Heart left ventricle (tissue), 16 donors: ENCODE results near the gene INPP4A. TPM values are rescaled to one million over a fixed set of nuclear protein-coding genes. Genes with fewer than 3 reads are reported as not detected.

Experiments used
- ATAC-seq, 4 donors: fragments of 200-7000 bp; cut with Tn5 transposase; one replicate each; pipeline ENCODE4 v1.9.1; 2020 to 2022; ENCODE audit warnings: moderate library complexity in 4 of 4, mild to moderate bottlenecking in 3 of 4, moderate number of reproducible peaks in 1 of 4
- DNase-seq, 5 donors: peaks; one replicate each; pipeline ENCODE4 v3.0.0-alpha.2; 2020
- H3K27ac ChIP-seq, 12 donors: fragments of 200-600 bp; sonication (generic) in 4 of 12; one replicate each; pipeline versions ENCODE4 v1.5.0 to v1.8.0; 2016 to 2022; ENCODE audit warnings: mild to moderate bottlenecking in 2 of 12
- H3K27me3 ChIP-seq, 9 donors: fragments of 200-600 bp; sonication (generic) in 2 of 9; one replicate each; pipeline versions ENCODE4 v1.5.1 to v1.8.0; 2016 to 2022; ENCODE audit warnings: mild to moderate bottlenecking in 3 of 9
- H3K36me3 ChIP-seq, 9 donors: fragments of 200-600 bp; sonication (generic) in 2 of 9; one replicate each; pipeline versions ENCODE4 v1.5.0 to v1.8.0; 2018 to 2022; ENCODE audit warnings: mild to moderate bottlenecking in 2 of 9
- H3K4me1 ChIP-seq, 12 donors: fragments of 200-600 bp; sonication (generic) in 4 of 12; one replicate each; pipeline versions ENCODE4 v1.5.0 to v1.8.0; 2016 to 2022; ENCODE audit warnings: mild to moderate bottlenecking in 3 of 12
- H3K4me3 ChIP-seq, 12 donors: fragments of 200-600 bp; sonication (generic) in 4 of 12; one replicate each; pipeline versions ENCODE4 v1.5.0 to v1.8.0; 2017 to 2022; ENCODE audit warnings: mild to moderate bottlenecking in 9 of 12, moderate library complexity in 4 of 12
- H3K9me3 ChIP-seq, 12 donors: fragments of 200-600 bp; sonication (generic) in 4 of 12; one replicate each; pipeline versions ENCODE4 v1.5.0 to v1.8.0; 2016 to 2022; ENCODE audit warnings: mild to moderate bottlenecking in 1 of 12
- POLR2A ChIP-seq, 2 donors: fragments of 450-650 bp; IDR thresholded peaks; one replicate each; pipeline ENCODE4 v1.6.1; 2017; ENCODE audit warnings: antibody characterized with exemption in 2 of 2, mild to moderate bottlenecking in 2 of 2, moderate library complexity in 2 of 2
- WGBS, 4 donors: extraction: QIAGEN DNeasy Blood & Tissue Kit in 2 of 4; methylation state at CpG; one replicate each; pipeline versions ENCODE4 v1.1.5 to v1.1.7; 2013 to 2018; 5-methylcytosine and 5-hydroxymethylcytosine counted together
- intact Hi-C, 10 donors: fragments of 100-400 bp; cut with DNase I; formaldehyde crosslinking; loops; one replicate each; pipeline versions ENCODE4 v1.11.1 to v1.14.2; 2022
- polyA plus RNA-seq, 2 donors: library from polyadenylated mRNA; stranded (reverse); fragments of 200-250 nt; gene quantifications; one replicate each; pipeline ENCODE4 v1.2.3, GENCODE V29; 2013
- total RNA-seq, 9 donors: library from RNA; depleted of rRNA in 2 of 9; stranded (reverse); fragments of >200 nt in 2 of 9; fragmentation: NEBNext Ultra II Directional in 3 of 9; extraction: Animal tissue kit (Norgen Biotek cat#: 25700) in 3 of 9; gene quantifications; one replicate each; pipeline versions ENCODE4 v1.1.0 to v1.2.4, GENCODE V29; 2016 to 2023
- TF ChIP-seq, protein P1 (sequence below), 12 donors: fragments of 200-600 bp; sonication (generic) in 4 of 12; IDR thresholded peaks; one replicate each; pipeline versions ENCODE4 v1.5.0 to v1.8.0; 2018 to 2022; ENCODE audit warnings: antibody characterized with exemption in 12 of 12, mild to moderate bottlenecking in 5 of 12
- donor health status: ischemic (EF 13 %, LVEDD 7.1; RV severe dilation, severe dysfunction).
- donor health status: healthy with polysubstance abuse.
- donor health status: DM: no; HTN: yes; CAD: no.
- donor health status: DM: no; HTN: no; CAD: no.
- donor health status: ischemic (EF 25% LVEDD 6.9; RV normal size, moderate dysfunction).
- donor health status: ischemic (EF 25% LVEDD 5.7; RV mildly dilated, moderate dysfunction).
- donor health status: healthy.
- donor health status: DM: yes; HTN: yes; CAD: no.
- donor health status: ischemic (EF 35%, LVEDD 5.7; RV mildly dilated, moderate dysfunction).
- donor health status: nonischemic (EF 11% LVEDD 7.7; RV severe dilation, severe dysfunction).
- donor health status: DM: yes; HTN: yes; CAD: no.
- donor health status: PGD.
- donor health status: ischemic (EF 29% LVEDD 5.4; RV normal size, mild dysfunction).
- donor health status: nonischemic (EF 23%, LVEDD 6.1; RV moderate dilation, normal function).

Gene INPP4A
- total and polyA plus RNA-seq, 11 donors, result 5.1 to 30.5 (median 20.3) TPM

- intact Hi-C loops, result loop anchor here in 2 of 10 donors (5.0 to 10.0 kb wide), 2 partner anchors 116 to 119 kb away; partner anchors contain the start of gene INPP4A (in 2 of the 2)
- no peak for DNase-seq
- Histone ChIP-seq H3K27me3 (no peaks in the 10 kb centered on the region), H3K4me1 (peaks cover 5 to 77% (median 47%) of the 10 kb centered on the region in 12 donors), H3K4me3 (no peak overlapping the region), H3K36me3 (peaks cover 0 to 87% (median 45%) of the 10 kb centered on the region in 9 donors), H3K27ac (peak overlapping the region in 11 of 12 donors; percentile 22 to 85 (median 74)), H3K9me3 (no peaks in the 10 kb centered on the region)
- TF ChIP-seq POLR2A (IDR thresholded peaks at IDR 0.05), result no peak
- TF ChIP-seq, protein P1, sequence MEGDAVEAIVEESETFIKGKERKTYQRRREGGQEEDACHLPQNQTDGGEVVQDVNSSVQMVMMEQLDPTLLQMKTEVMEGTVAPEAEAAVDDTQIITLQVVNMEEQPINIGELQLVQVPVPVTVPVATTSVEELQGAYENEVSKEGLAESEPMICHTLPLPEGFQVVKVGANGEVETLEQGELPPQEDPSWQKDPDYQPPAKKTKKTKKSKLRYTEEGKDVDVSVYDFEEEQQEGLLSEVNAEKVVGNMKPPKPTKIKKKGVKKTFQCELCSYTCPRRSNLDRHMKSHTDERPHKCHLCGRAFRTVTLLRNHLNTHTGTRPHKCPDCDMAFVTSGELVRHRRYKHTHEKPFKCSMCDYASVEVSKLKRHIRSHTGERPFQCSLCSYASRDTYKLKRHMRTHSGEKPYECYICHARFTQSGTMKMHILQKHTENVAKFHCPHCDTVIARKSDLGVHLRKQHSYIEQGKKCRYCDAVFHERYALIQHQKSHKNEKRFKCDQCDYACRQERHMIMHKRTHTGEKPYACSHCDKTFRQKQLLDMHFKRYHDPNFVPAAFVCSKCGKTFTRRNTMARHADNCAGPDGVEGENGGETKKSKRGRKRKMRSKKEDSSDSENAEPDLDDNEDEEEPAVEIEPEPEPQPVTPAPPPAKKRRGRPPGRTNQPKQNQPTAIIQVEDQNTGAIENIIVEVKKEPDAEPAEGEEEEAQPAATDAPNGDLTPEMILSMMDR (IDR thresholded peaks at IDR 0.05), result no peak
- WGBS, 4 donors, result 86 to 92% (median 90%) methylated on average over 9 of the region's 9 CpGs
- ATAC-seq, result no peak
Observed at GRCh38 chr2:98561018-98561417, 116.4 kb downstream of the INPP4A start.

GRCh38 chr2:98561902-98562695 lies 117.4 kb downstream of the INPP4A start:
- 43 to 64% (median 50%) methylated on average over 13 of the region's 13 CpGs for whole genome bisulfite sequencing, 4 donors
- H3K4me1 ChIP-seq, result peaks cover 5 to 70% (median 43%) of the 10 kb centered on the region in 12 donors
- no peak overlapping the region for H3K4me3 ChIP-seq
- ATAC-seq, result peak; percentile 28 to 73 (median 53)
- no peaks in the 10 kb centered on the region for H3K27me3 ChIP-seq
- peaks cover 0 to 87% (median 48%) of the 10 kb centered on the region in 9 donors for H3K36me3 ChIP-seq
- TF ChIP-seq POLR2A (IDR thresholded peaks at IDR 0.05), result no peak
- TF ChIP-seq, protein P1 (IDR thresholded peaks at IDR 0.05), result no peak
- peak overlapping the region; percentile 8 to 86 (median 80) for H3K27ac ChIP-seq
- intact Hi-C loops, result loop anchor here in 3 of 10 donors (2.0 to 10.0 kb wide), 3 partner anchors 37 to 120 kb away; partner anchors contain the start of gene INPP4A (in 2 of the 3)
- DNase-seq, result peak in 3 of 5 donors; percentile 36 to 52 (median 49)
- H3K9me3 ChIP-seq, result no peaks in the 10 kb centered on the region

- no peak overlapping the region for H3K4me3 ChIP-seq
- H3K36me3 ChIP-seq, result peaks cover 0 to 87% (median 53%) of the 10 kb centered on the region in 9 donors
- ATAC-seq (no peak), DNase-seq (no peak)
- H3K27me3 ChIP-seq, result no peaks in the 10 kb centered on the region
- H3K9me3 ChIP-seq, result no peaks in the 10 kb centered on the region
- H3K4me1 ChIP-seq, result peaks cover 5 to 70% (median 43%) of the 10 kb centered on the region in 12 donors
- TF ChIP-seq, protein P1 (IDR thresholded peaks at IDR 0.05), result no peak
- TF ChIP-seq POLR2A (IDR thresholded peaks at IDR 0.05), result no peak
- 93 to 98% (median 95%) methylated on average over 13 of the region's 13 CpGs for WGBS, 4 donors
- peak overlapping the region in 9 of 12 donors; percentile 66 to 86 (median 82) for H3K27ac ChIP-seq
- intact Hi-C loops, result loop anchor here in 3 of 10 donors (2.0 to 10.0 kb wide), 3 partner anchors 35 to 121 kb away; partner anchors contain the start of gene INPP4A (in 2 of the 3)
Observed at GRCh38 chr2:98563394-98563793, 118.7 kb downstream of the INPP4A start.
